TTC549 (cell line): ENCODE results near the gene EFCC1.

Source experiments
- FAIRE-seq: peaks from 2 replicates; lab custom pipeline; 2012; peaks lifted over from hg19 to GRCh38; lab: Jason Lieb, UNC

The EFCC1 gene, protein sequence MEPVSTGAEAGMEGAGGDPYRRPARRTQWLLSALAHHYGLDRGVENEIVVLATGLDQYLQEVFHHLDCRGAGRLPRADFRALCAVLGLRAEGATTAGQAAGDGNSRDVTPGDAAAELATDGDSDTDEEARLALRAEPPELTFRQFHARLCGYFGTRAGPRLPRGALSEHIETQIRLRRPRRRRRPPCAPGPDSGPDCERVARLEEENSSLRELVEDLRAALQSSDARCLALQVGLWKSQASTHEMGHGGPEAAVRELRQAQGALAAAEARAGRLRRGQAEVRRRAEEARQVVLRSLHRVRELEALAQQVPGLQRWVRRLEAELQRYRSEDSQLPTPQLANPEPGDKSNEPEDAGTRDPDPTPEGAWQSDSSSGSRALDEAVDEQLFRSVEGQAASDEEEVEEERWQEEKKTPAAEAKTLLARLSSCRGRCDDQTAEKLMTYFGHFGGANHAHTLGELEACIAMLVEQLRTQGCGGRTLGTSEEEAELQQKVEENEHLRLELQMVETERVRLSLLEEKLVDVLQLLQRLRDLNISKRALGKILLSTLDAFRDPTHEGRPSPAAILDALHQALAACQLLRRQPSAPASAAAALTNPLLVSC

DNA sequence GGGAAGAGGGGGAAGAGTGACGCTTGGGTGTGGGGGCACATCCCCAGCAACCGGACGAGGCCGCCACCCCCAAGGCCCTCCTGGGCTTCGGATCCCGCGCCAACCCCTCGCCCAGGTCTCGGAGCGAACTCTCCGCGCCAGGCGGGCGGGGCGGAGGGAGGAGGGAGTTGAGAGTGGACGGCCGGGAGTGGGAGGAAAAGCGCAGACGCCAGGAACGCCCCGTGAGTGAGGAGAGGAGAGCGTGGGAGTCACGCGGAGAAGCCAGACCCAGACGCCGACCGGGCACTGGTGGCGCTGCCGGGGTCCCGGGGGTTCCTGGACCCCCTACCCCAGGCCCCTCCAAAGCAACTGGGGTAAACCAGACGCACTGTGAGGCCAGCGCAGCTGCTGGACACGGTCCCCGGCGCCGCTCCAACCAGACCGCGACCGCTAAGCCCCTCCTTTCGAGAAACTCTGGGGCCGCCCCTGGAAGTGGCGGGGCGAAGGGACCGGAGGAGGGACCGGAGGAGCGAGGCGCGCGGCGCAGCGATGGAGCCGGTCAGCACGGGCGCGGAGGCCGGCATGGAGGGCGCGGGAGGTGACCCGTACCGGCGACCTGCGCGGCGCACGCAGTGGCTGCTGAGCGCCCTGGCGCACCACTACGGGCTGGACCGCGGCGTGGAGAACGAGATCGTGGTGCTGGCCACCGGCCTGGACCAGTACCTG lies at the start of gene EFCC1:
TSS of gene EFCC1 (plus strand) at position 204 of the 705 bp plus-strand sequence. CDS start at position 529, 325 bp downstream.
- FAIRE-seq: no peak

DNA sequence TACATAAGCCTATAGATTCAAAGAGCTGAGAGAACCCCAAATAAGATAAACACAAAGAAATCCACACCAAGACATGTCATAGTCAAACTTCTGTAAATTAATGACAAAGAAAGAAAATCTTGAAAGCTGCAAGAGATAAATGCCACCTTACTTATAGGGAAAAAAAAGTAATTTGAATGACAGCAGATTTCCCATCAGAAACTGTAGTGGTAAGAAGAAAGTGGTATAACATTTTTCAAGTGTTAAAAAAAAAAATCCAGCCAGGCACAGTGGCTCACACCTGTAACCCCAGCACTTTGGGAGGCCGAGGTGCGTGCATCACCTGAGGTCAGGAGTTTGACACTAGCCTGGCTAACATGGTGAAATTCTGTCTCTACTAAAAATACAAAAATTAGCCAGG lies 44.7 kb upstream of the EFCC1 start:
- FAIRE-seq: no peak

DNA sequence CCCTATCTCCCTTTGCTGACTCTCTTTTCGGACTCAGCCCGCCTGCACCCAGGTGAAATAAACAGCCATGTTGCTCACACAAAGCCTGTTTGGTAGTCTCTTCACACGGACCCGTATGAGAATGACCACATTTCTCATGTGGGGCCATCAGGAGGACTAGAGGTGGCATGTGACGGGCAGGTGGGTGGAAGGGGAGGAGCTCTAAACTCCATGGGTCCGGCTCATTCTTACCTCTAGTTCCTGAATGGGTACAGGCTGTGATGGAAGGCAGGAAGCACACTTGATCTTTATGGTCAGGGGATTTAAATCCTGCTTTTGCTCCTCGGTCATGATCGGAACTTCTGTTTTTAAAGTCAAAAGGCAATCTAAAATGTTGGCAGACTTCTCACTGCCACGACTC lies 35.8 kb upstream of the EFCC1 start:
- FAIRE-seq: no peak

- FAIRE-seq: no peak
Observed at GRCh38 chr3:128965818-128966217, 35.3 kb upstream of the EFCC1 start.

DNA sequence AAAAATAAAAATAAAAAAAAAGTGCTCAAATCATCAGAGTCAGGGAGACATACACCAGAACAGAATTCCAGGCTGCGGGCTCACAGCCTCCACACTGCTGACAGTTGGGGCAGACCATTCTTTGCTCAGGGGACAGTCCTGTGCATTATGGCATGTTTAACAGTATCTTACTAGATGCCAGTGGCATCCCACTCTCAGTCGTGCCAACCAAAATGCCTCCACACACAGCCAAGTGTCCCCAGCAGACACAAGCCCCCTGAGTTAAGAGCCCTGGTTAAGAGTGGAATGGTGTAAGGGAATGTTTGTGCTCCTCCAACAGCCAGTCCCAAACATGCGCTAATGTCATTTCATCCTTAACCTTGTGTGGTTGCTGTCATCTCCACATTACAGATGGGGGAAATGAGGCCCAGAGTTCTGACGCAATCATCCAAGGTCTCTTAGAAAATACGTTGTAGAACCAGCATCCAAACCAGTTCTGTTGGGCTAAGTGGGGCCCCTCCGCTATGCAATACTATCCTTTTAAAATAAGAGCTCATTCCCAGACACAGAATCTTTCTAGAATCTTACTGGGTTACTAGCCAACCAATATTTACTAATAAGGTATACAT lies 33.3 kb upstream of the EFCC1 start:
- no peak for FAIRE-seq

DNA sequence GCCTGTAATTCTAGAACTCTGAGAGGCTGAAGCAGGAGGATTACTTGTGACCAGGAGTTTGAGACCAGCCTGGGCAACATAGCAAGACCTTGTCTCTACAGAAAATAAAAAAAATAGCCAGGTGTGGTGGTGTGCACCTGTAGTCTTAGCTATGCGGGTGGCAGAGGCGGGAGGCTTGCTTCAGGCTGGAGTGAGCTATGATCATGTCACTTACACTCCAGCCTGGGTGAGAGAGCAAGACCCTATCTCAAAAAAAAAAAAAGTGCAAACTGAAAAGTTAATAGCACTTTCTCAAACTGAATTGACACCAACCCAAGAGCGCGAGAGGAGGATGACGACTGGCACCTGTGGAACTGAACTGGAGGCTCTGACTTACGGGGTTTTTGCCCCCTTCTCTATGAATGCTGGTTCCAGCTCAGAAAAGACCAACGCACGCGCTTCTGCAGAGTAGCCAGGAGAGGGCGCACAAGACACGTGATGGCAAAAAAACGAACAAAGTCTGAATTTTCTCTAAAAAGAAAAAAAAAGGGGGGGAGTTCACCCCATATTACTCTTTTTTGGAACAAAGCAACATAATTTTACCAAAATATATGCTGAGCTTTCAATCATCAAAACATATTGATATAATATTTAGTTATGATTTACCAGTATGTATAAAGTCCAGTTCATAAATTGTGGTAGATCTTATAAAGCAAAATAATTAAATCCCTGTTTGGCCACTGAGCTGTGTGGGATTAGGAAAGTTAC lies 30.9 kb upstream of the EFCC1 start:
- no peak for FAIRE-seq

- FAIRE-seq: no peak
Observed at GRCh38 chr3:128970740-128971047, 30.4 kb upstream of the EFCC1 start.

DNA sequence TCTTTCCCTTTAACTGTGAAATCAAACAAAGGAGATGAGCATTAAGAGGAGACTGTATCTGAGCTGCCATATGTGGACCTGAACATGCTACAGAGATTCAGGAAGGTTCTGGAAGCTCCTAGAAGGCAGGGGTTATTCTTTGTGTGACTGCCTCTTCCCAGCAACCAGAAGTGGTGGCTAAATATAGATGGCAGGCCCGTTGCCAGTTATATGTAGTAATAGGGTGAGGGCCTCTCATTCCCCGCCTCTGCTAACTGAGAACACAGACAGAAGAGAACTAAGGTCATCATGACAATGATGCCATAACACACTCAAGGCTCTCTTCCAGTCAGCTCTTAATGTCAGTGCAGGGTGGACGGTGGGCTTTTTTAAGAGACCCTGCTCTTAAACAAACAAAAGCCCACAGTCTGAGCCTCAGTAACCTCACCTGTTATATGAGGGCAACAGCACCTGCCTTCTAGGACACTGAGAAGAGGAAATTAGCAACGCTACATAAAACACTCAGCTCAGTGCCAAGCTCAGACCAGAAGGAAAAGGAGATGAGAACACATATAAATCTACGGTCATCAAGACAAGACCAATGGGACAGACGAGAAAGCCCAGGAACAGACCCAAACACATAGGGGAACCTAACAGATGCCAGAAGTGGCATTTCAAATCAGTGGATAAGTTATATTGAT lies 29.5 kb upstream of the EFCC1 start:
- no peak for FAIRE-seq

DNA sequence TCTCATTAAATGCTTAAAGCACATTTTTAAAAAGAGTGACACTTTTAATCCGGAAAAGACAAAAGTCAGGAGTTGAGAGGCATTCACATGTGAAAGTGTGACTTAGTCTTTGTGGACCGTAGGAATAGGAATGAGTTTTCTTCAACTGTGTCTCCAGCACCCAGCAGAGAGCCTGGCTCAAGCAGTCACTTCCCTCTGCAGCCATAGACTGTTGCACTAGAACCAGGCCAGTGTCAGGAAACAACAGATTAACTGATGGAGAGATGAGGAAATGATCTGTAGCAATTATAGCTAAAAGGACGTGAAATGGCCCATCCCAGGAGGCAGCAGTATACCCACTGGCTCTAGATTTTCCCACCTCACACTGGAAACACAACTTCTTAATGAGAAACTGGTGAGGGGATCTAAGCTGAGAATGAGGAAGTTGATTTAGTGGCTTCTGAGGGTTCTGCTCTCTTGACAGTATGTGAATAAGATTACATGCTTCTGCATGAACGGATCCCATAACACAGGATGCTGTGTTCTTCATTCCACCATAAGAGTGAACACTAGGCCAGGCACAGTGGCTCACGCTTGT lies 27.0 kb upstream of the EFCC1 start:
- FAIRE-seq: no peak

DNA sequence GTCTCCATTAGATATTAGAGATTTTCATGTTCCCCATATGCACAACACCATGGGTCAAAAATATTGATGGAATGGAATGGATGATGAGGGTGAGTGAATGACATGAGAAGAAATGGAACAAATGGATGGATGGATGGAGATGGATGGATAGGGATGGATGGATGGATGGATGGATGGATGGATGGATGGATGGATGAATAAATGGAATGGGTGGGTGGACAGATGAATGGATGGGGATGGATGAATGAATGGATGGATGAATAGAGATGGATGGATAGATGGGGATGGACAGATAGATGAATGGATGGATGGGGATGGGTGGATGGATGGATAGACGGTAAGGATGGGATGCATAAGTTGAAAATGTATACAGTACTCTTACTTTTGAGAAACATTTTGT lies 25.8 kb upstream of the EFCC1 start:
- FAIRE-seq: no peak

DNA sequence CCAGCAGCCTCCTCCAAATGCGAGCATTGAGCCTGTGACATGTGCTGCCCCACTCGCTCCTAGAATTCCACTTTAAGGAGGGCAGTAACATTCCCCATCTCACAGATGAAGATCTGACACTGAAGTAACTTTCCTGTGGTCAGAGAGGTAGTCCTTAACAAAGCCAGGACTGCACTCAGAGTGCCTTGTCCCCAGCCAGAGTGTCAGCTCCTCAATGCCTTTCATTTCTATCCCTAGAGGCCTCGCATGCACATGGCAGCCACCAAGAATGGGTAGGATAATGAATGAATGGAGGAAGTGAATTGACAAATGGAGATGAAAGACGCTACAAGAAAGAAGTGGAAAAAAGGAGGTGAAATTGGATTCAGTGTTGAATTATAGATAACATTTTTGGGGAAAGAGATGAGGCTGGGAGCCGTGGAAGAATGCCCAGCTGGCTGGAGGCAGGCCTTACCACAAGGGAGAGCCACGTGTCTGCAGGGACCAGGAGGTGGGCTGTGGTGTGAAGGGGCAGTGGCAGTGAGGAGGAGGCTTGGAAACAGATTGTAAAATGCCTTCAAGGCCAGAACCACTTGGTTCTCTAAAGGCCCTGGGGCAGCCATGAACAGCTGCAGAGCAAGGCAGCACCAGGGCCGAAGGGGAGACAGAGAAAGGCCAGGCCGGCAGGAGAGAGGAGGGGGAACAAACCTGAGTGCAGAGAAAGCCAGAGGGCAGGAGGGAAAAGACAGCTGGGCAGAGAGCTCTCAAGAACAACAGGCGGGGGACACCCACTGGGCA lies 17.6 kb upstream of the EFCC1 start:
- no peak for FAIRE-seq

GRCh38 chr3:128984596-128984995 lies 16.5 kb upstream of the EFCC1 start:
- FAIRE-seq: no peak

DNA sequence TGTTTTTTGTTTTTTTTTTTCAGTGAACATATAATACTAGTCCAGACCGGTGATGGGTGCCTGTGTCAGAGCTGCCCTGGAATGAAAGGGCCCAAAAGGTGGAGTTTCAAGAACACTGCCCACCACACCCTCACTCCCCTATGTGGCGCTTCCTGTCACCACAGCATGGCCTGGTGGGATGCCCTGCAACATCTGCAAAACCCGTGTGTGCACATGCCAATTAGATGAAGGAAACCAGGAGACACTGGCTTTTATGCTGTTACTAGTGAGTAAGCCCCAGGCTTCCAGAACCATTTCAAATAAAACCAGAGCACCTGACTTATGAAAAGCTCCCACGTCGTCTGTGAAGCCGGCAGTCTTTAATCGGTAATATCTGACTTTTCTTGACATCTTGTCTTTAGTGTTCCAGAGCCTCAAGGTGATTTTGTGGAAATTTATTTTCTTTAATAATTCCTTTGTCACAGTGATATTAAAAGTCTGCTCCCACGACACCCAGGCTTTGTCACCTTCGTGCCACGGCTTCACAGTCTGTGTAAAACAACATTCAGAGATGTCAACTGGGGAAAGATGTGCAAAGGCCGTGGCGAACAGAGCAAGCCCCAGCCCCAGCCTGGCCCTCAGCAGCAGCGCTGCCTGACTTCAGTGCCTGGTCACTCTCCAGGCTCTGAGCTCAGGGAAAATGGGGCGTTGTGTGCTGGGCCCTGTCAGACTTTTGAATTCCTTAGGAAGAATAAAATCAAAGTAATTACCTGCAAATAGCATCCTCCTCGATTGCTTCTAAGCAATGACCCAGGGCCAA lies 13.6 kb upstream of the EFCC1 start:
- FAIRE-seq: no peak

- no peak for FAIRE-seq
Observed at GRCh38 chr3:128988286-128988685, 12.8 kb upstream of the EFCC1 start.

DNA sequence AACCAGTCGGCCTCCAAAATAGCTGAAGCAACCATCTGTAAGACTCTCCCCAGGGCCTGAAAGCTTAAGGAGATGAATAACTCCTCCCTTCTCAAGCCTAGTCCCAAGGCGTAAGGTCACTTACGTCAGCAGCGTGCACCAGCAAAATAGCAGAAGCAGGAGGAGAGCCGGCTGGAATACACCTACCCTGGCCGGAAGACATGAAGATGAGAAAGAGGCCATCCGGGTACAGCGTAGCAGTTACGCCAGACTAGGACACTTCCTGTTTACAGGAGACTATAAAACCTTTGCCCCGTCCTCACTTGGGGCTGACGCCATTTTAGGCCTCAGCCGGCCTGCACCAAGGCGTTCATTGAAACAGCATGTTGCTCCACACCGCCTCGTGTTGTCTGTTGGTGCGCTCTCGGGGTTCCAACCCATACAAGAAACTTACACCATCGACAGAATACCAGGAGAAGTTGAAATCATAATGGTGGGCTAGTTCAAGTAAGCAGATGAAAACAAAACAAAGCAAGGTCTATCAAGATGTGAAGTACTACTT lies 9.7 kb upstream of the EFCC1 start:
- FAIRE-seq: no peak

- no peak for FAIRE-seq
Observed at GRCh38 chr3:128992926-128993460, 8.1 kb upstream of the EFCC1 start.

- FAIRE-seq: no peak
Observed at GRCh38 chr3:128993461-128994172, 7.5 kb upstream of the EFCC1 start, which contains the start of gene CFAP92. CFAP92 (minus strand) TSS chr3:128994076; CDS start chr3:128993304, 772 bp downstream.

DNA sequence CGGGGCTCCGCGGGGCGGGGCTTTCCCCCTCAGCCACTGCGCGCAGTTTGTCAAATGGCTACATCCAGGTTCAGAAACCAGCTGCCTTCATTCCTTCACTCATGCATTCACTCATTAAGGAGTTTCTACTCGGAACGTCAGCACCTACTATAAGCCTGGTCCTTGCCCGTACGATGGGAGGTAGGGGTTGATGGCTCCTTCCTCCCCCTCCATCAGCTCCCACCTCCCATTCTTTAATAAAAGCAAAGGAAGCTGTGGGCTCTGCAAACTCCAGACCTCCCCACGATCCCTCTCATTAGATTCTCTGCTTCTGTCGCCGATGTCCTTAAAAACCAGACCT lies 7.0 kb upstream of the EFCC1 start:
- no peak for FAIRE-seq
